ENCODE data around the gene DCC. TPM values are rescaled to one million over a fixed set of nuclear protein-coding genes. Genes with fewer than 3 reads are reported as not detected.

The DCC gene
- total and polyA plus RNA-seq, 2 donors from 2014 or later = 3.9 TPM; not detected in 1

GRCh38 chr18:52829320-52829719 is 489.3 kb downstream of the DCC start:
- Histone ChIP-seq H3K27me3 (ENCODE audit: control insufficient read depth, insufficient read depth, low read length) (no peaks in the 10 kb centered on the region), H3K4me3 (ENCODE audit: low read length in 3 of 3) (no peak overlapping the region), H3K4me1 (ENCODE audit: control insufficient read depth in 2 of 3, insufficient read depth in 2 of 3, low read depth in 1 of 3, low read length in 3 of 3) (no peaks in the 10 kb centered on the region), H3K27ac (ENCODE audit: low read depth in 2 of 2, low read length in 2 of 2) (no peak overlapping the region), H3K9me3 (ENCODE audit: control insufficient read depth in 2 of 3, insufficient read depth in 1 of 3, low read length in 3 of 3) (no peaks in the 10 kb centered on the region), H3K36me3 (ENCODE audit: control insufficient read depth in 2 of 3, insufficient read depth in 3 of 3, low read length in 3 of 3) (no peaks in the 10 kb centered on the region), H3K9ac (ENCODE audit: low read length in 3 of 3) (no peak overlapping the region)
- TF ChIP-seq CTCF (IDR thresholded peaks at IDR 0.05; ENCODE audit: borderline replicate concordance, extremely low read depth, insufficient read depth) = no peak
- FAIRE-seq = no peak
- intact Hi-C loops (cut with DNase I) = no loop called here
- DNase-seq = no peak

GRCh38 chr18:52829876-52830405 is 489.9 kb downstream of the DCC start:
- H3K27ac ChIP-seq (ENCODE audit: low read depth in 2 of 2, low read length in 2 of 2) = no peak overlapping the region
- no peak overlapping the region for H3K9ac ChIP-seq (ENCODE audit: low read length in 3 of 3)
- no peaks in the 10 kb centered on the region for H3K4me1 ChIP-seq (ENCODE audit: control insufficient read depth in 2 of 3, insufficient read depth in 2 of 3, low read depth in 1 of 3, low read length in 3 of 3)
- no peak overlapping the region for H3K4me3 ChIP-seq (ENCODE audit: low read length in 3 of 3)
- no peak for FAIRE-seq
- H3K27me3 ChIP-seq (ENCODE audit: control insufficient read depth, insufficient read depth, low read length) = no peaks in the 10 kb centered on the region
- TF ChIP-seq CTCF (IDR thresholded peaks at IDR 0.05; ENCODE audit: borderline replicate concordance, extremely low read depth, insufficient read depth) = no peak
- no peak for DNase-seq
- intact Hi-C loops (cut with DNase I) = no loop called here
- no peaks in the 10 kb centered on the region for H3K9me3 ChIP-seq (ENCODE audit: control insufficient read depth in 2 of 3, insufficient read depth in 1 of 3, low read length in 3 of 3)
- no peaks in the 10 kb centered on the region for H3K36me3 ChIP-seq (ENCODE audit: control insufficient read depth in 2 of 3, insufficient read depth in 3 of 3, low read length in 3 of 3)

DNA sequence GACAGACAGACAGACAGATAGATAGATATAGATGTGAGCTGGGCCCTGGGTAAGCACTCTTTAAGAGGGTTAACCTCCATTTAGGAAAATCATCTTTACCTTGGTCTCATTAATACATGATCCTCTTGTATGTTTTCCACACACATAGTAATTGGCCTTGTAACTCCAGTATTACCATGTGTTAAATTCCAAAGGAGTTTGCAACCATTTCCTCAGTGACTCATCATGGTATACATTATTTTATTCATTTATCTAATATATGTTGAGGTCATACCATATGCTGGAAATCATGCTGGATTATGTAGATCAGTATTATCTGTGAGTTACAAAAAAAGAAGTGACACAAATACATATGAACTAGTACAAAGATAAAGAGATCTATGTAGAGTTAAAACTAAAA is 504.3 kb downstream of the DCC start:
- Histone ChIP-seq H3K4me1 (ENCODE audit: control insufficient read depth in 2 of 3, insufficient read depth in 2 of 3, low read depth in 1 of 3, low read length in 3 of 3) (no peaks in the 10 kb centered on the region), H3K9me3 (ENCODE audit: control insufficient read depth in 2 of 3, insufficient read depth in 1 of 3, low read length in 3 of 3) (no peaks in the 10 kb centered on the region), H3K36me3 (ENCODE audit: control insufficient read depth in 2 of 3, insufficient read depth in 3 of 3, low read length in 3 of 3) (no peaks in the 10 kb centered on the region), H3K4me3 (ENCODE audit: low read length in 3 of 3) (no peak overlapping the region), H3K9ac (ENCODE audit: low read length in 3 of 3) (no peak overlapping the region), H3K27me3 (ENCODE audit: control insufficient read depth, insufficient read depth, low read length) (no peaks in the 10 kb centered on the region), H3K27ac (ENCODE audit: low read depth in 2 of 2, low read length in 2 of 2) (no peak overlapping the region)
- DNase-seq (no peak), FAIRE-seq (no peak)
- TF ChIP-seq CTCF (IDR thresholded peaks at IDR 0.05; ENCODE audit: borderline replicate concordance, extremely low read depth, insufficient read depth) = no peak
- intact Hi-C loops (cut with DNase I) = no loop called here

DNA sequence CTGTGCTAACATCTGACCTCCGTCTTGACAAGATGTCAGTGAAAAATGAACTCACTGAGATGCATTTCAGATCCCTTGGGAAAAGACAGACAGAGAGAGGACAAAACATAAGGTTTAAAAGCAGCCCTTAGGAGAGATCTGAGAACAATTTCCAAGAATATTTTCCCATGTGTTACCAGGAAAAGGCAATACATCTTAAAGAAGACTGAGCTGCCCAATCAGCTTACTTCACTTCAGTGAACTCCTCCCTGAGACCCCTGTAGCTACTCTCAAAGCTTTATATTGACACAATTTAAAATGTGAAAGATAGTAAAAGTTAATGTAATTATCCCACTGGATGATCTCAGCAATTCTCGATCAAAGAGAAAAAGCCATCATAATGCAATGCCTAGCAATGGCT is 505.0 kb downstream of the DCC start:
- intact Hi-C loops (cut with DNase I) = no loop called here
- FAIRE-seq = no peak
- no peaks in the 10 kb centered on the region for H3K9me3 ChIP-seq (ENCODE audit: control insufficient read depth in 2 of 3, insufficient read depth in 1 of 3, low read length in 3 of 3)
- no peaks in the 10 kb centered on the region for H3K27me3 ChIP-seq (ENCODE audit: control insufficient read depth, insufficient read depth, low read length)
- no peaks in the 10 kb centered on the region for H3K36me3 ChIP-seq (ENCODE audit: control insufficient read depth in 2 of 3, insufficient read depth in 3 of 3, low read length in 3 of 3)
- no peak overlapping the region for H3K9ac ChIP-seq (ENCODE audit: low read length in 3 of 3)
- no peak for TF ChIP-seq CTCF (IDR thresholded peaks at IDR 0.05; ENCODE audit: borderline replicate concordance, extremely low read depth, insufficient read depth)
- no peak for DNase-seq
- no peak overlapping the region for H3K4me3 ChIP-seq (ENCODE audit: low read length in 3 of 3)
- H3K27ac ChIP-seq (ENCODE audit: low read depth in 2 of 2, low read length in 2 of 2) = no peak overlapping the region
- H3K4me1 ChIP-seq (ENCODE audit: control insufficient read depth in 2 of 3, insufficient read depth in 2 of 3, low read depth in 1 of 3, low read length in 3 of 3) = no peaks in the 10 kb centered on the region

All from kidney (tissue), 14 donors.